Fibroblast of lung (primary cell): ENCODE measurements around the gene NT5C3A.

ENCODE experiments used
- CTCF ChIP-seq, 2 donors: IDR thresholded peaks in 1 of 2; conservative IDR thresholded peaks in 1 of 2; 1 replicate in 1 of 2; 2 replicates in 1 of 2; pipeline ENCODE4 v1.5.1; 2011 to 2012; ENCODE audit warnings: low read length in 2 of 2, control low read depth in 1 of 2, inconsistent platforms in 1 of 2, low read depth in 1 of 2, mild to moderate bottlenecking in 1 of 2
- EZH2 ChIP-seq: IDR thresholded peaks from 2 replicates; pipeline ENCODE4 v1.5.1; 2012; ENCODE audit warnings: low read length, control low read depth, mild to moderate bottlenecking; ENCODE audit errors: missing control alignments

DNA sequence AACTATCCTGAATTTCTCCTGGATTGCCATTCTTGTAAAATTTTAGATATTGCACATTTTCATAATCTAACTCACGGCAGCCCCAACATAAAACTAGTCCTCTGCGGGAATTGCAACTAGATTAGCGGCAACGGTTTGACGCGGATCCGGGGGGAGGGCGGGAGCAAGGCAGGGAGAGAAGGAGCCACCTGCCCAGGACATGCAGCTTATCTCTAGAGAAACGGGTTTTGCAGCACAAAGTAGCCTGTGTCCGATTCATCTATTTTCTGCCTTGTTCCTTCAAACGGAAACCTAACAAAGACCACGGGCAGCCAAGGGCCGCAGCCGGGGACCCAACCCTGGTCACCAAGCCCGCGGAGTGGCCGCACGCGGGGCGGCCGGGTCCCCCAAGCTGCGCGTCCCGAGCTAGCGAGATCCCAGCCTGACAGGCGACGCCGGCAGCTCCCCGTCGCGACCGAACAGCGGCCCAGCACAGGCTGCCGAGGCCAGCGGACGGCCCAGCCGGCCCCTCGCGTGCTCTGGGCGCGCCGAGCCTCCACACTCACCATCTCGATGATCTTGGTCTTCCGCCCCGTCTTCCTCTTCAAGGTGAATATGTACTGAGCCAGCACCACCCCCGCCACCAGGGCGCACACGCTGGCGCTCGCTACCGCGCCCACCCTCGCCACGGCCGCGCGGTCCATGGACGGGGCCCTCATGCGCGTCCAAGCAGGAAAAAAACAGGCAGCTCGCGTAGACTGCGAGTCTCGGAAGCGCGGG, at the start of gene NT5C3A:
- TF ChIP-seq EZH2 (no peak), CTCF (conservative IDR thresholded peaks at IDR 0.05 in 1 of 2, IDR thresholded peaks at IDR 0.05 in 1 of 2; ENCODE audit: low read depth in 1 of 2, low read length in 2 of 2) (peak in 1 of 2 donors; percentile 4)
